AG10803 (cell line): Measurements from ENCODE around the gene OR2M7.
"Not testable (repeated sequence)": the region's sequence is repeated elsewhere in the genome, so short reads cannot be mapped to it uniquely, and the experiment has no call there.

Source experiments
- DNase-seq: peaks from one replicate; pipeline ENCODE4 v3.0.0; 2010; ENCODE audit warnings: low read depth
- H3K4me3 ChIP-seq: 2 replicates; pipeline ENCODE4 v1.5.1; 2011; ENCODE audit warnings: mild to moderate bottlenecking, low read length, control low read depth
- CTCF ChIP-seq: conservative IDR thresholded peaks from 2 replicates; pipeline ENCODE4 v1.5.1; 2011; ENCODE audit warnings: mild to moderate bottlenecking, low read length, control low read depth, inconsistent platforms

Gene OR2M7

GRCh38 chr1:248343451-248343850 is 19.1 kb upstream of the OR2M7 start:
- H3K4me3 ChIP-seq, result no peak overlapping the region
- no peak for TF ChIP-seq CTCF
- DNase-seq, result no peak

GRCh38 chr1:248316796-248317195 is 7.6 kb downstream of the OR2M7 start:
- no peak for DNase-seq
- no peak for TF ChIP-seq CTCF

GRCh38 chr1:248306740-248307139 is 17.6 kb downstream of the OR2M7 start:
- not testable (repeated sequence) for H3K4me3 ChIP-seq, DNase-seq

More at GRCh38 chr1:248316796-248317195, 7.6 kb downstream of the OR2M7 start:
- H3K4me3 ChIP-seq, result no peak overlapping the region

GRCh38 chr1:248306103-248306502 is 18.3 kb downstream of the OR2M7 start:
- TF ChIP-seq CTCF, result no peak
- no peak for DNase-seq
- H3K4me3 ChIP-seq, result no peak overlapping the region

GRCh38 chr1:248305672-248306071 is 18.7 kb downstream of the OR2M7 start:
- not testable (repeated sequence) for H3K4me3 ChIP-seq, DNase-seq

GRCh38 chr1:248303324-248303723 is 21.0 kb downstream of the OR2M7 start, which contains the start of gene OR2T12:
Gene OR2T12 (minus strand): TSS chr1:248303424. CDS start chr1:248295578, 7,846 bp downstream.
- DNase-seq, result no peak
- no peak within 1 kb of the TSS for H3K4me3 ChIP-seq
- TF ChIP-seq CTCF, result no peak

GRCh38 chr1:248288391-248288790 is 36.0 kb downstream of the OR2M7 start:
- TF ChIP-seq CTCF, result no peak
- no peak overlapping the region for H3K4me3 ChIP-seq
- DNase-seq, result no peak

- no peak for TF ChIP-seq CTCF
- DNase-seq, result no peak
- no peak within 1 kb of the TSS for H3K4me3 ChIP-seq
Observed at GRCh38 chr1:248277876-248278275, 46.5 kb downstream of the OR2M7 start, which contains the start of gene OR2T33. Gene OR2T33 (minus strand): TSS chr1:248277976. CDS start chr1:248273814, 4,162 bp downstream.
